KMS-11 (cell line): Measurements from ENCODE around the gene SPATS2L.

Experiments
- H2AFZ ChIP-seq: fragments of 200-600 bp; sonication (generic); 2 replicates; pipeline ENCODE4 v1.6.1; 2016; ENCODE audit warnings: antibody characterized with exemption, mixed run types, low read depth
- H3K27ac ChIP-seq: fragments of 200-600 bp; sonication (generic); 2 replicates; pipeline ENCODE4 v1.6.1; 2016; ENCODE audit warnings: mild to moderate bottlenecking, mixed run types
- H3K27me3 ChIP-seq: fragments of 200-600 bp; sonication (generic); 2 replicates; pipeline ENCODE4 v1.6.1; 2017; ENCODE audit warnings: mild to moderate bottlenecking, low read depth, mixed run types, moderate library complexity; ENCODE audit not compliant: insufficient read depth
- H3K36me3 ChIP-seq: fragments of 200-600 bp; sonication (generic); 2 replicates; pipeline ENCODE4 v1.6.1; 2017; ENCODE audit warnings: mild to moderate bottlenecking, mixed run types; ENCODE audit not compliant: insufficient read depth
- H3K4me1 ChIP-seq: fragments of 200-600 bp; sonication (generic); 2 replicates; pipeline ENCODE4 v1.6.1; 2016; ENCODE audit warnings: mild to moderate bottlenecking, low read depth, mixed run types; ENCODE audit not compliant: poor library complexity, severe bottlenecking
- H3K4me2 ChIP-seq: fragments of 200-600 bp; sonication (generic); 2 replicates; pipeline ENCODE4 v1.7.0; 2016; ENCODE audit warnings: mild to moderate bottlenecking, mixed run types
- H3K4me3 ChIP-seq: fragments of 200-600 bp; sonication (generic); IDR thresholded peaks from 2 replicates; pipeline ENCODE4 v1.6.1; 2017; ENCODE audit warnings: low read depth, low read length, mixed read lengths; ENCODE audit not compliant: insufficient read depth
- H3K79me2 ChIP-seq: fragments of 200-600 bp; sonication (generic); 2 replicates; pipeline ENCODE4 v1.6.1; 2016; ENCODE audit warnings: low read depth, mixed run types; ENCODE audit not compliant: insufficient read depth
- H3K9ac ChIP-seq: fragments of 200-600 bp; sonication (generic); 2 replicates; pipeline ENCODE4 v1.6.1; 2016; ENCODE audit warnings: mild to moderate bottlenecking, mixed run types
- H4K20me1 ChIP-seq: fragments of 200-600 bp; sonication (generic); 2 replicates; pipeline ENCODE4 v1.6.1; 2016; ENCODE audit warnings: mild to moderate bottlenecking, mixed run types; ENCODE audit not compliant: insufficient read depth
- CTCF ChIP-seq: fragments of 200-600 bp; sonication (generic); conservative IDR thresholded peaks from 2 replicates; pipeline ENCODE4 v1.6.1; 2017; ENCODE audit warnings: low read depth, mild to moderate bottlenecking, antibody characterized with exemption, low read length, moderate library complexity, mixed read lengths

Gene SPATS2L

GRCh38 chr2:200329798-200330197, 23.3 kb downstream of the SPATS2L start:
- H3K36me3 ChIP-seq: no peaks in the 10 kb centered on the region
- no peak overlapping the region for H3K27ac ChIP-seq
- H3K9ac ChIP-seq: no peak overlapping the region
- H2AFZ ChIP-seq: no peak overlapping the region
- no peaks in the 10 kb centered on the region for H3K79me2 ChIP-seq
- no peak overlapping the region for H3K4me2 ChIP-seq
- H3K27me3 ChIP-seq: no peaks in the 10 kb centered on the region
- TF ChIP-seq CTCF: no peak
- no peaks in the 10 kb centered on the region for H4K20me1 ChIP-seq
- H3K4me1 ChIP-seq: no peaks in the 10 kb centered on the region
- H3K4me3 ChIP-seq: no peak overlapping the region

GRCh38 chr2:200330351-200331060, 24.0 kb downstream of the SPATS2L start:
- H3K4me2 ChIP-seq: no peak overlapping the region
- no peaks in the 10 kb centered on the region for H3K79me2 ChIP-seq
- H3K4me3 ChIP-seq: no peak overlapping the region

GRCh38 chr2:200331061-200331400, 24.5 kb downstream of the SPATS2L start:
- Histone ChIP-seq H3K4me1 (no peaks in the 10 kb centered on the region), H3K4me2 (no peak overlapping the region), H2AFZ (no peak overlapping the region), H3K27ac (no peak overlapping the region), H4K20me1 (no peaks in the 10 kb centered on the region), H3K4me3 (no peak overlapping the region), H3K9ac (no peak overlapping the region), H3K36me3 (no peaks in the 10 kb centered on the region), H3K79me2 (no peaks in the 10 kb centered on the region), H3K27me3 (no peaks in the 10 kb centered on the region)
- no peak for TF ChIP-seq CTCF

More at GRCh38 chr2:200330351-200331060, 24.0 kb downstream of the SPATS2L start:
- no peak overlapping the region for H3K9ac ChIP-seq
- no peak overlapping the region for H2AFZ ChIP-seq
- no peaks in the 10 kb centered on the region for H3K4me1 ChIP-seq
- no peaks in the 10 kb centered on the region for H4K20me1 ChIP-seq
- H3K36me3 ChIP-seq: no peaks in the 10 kb centered on the region
- no peak overlapping the region for H3K27ac ChIP-seq
- no peaks in the 10 kb centered on the region for H3K27me3 ChIP-seq
- TF ChIP-seq CTCF: no peak

- no peaks in the 10 kb centered on the region for H3K27me3 ChIP-seq
- H3K79me2 ChIP-seq: no peaks in the 10 kb centered on the region
- TF ChIP-seq CTCF: no peak
- H3K36me3 ChIP-seq: no peaks in the 10 kb centered on the region
- no peak overlapping the region for H3K4me3 ChIP-seq
- peaks cover 20% of the 10 kb centered on the region for H3K4me1 ChIP-seq
- H4K20me1 ChIP-seq: no peaks in the 10 kb centered on the region
- H2AFZ ChIP-seq: no peak overlapping the region
- H3K4me2 ChIP-seq: no peak overlapping the region
- H3K27ac ChIP-seq: no peak overlapping the region
- H3K9ac ChIP-seq: no peak overlapping the region
Observed at GRCh38 chr2:200335657-200336056, 29.2 kb downstream of the SPATS2L start.
